NCI-H1436 (cell line): ENCODE data around the gene NECTIN1.
"Not testable (repeated sequence)": the region's sequence is repeated elsewhere in the genome, so short reads cannot be mapped to it uniquely, and the experiment has no call there.

Source experiments
- DNase-seq: peaks from one replicate; lab custom pipeline; 2025; lab: John Stamatoyannopoulos, UW

Gene NECTIN1

DNA sequence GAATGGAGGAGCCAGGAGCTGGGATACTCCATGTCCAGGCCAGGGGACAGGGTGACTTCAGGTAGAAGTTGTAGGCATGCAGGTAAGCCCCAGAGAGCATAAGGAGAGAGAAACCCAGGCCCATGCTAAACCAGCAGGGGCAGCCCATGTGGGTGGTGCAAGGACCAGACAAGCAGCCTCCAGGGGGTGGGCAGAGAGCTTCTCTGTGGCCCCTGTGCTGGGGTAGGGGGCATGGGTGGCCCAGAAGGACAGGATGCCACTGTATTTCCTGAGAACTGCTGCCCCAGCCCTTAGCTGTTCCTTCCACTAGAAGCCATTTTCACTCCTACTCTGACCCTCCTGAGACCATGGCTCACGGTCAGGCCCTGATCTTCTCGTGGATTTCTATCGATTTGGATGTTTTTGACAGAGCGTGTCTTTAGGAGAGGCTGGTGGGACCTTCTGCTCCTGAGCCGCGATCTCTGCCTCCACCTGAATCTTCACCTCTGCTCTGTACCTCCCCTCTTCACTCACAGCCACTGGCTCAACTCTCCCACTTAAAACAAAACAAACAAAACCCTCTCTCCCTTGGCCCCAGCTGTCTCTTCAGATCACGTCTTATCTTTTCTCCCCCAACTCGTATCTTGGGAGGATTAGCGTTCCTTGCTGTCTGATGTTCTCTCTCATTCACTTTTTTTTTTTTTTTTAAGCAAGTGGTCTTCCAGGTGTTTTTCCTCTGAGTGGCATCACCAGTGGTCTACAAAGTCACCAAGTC lies 112.2 kb downstream of the NECTIN1 start:
- DNase-seq = no peak

DNA sequence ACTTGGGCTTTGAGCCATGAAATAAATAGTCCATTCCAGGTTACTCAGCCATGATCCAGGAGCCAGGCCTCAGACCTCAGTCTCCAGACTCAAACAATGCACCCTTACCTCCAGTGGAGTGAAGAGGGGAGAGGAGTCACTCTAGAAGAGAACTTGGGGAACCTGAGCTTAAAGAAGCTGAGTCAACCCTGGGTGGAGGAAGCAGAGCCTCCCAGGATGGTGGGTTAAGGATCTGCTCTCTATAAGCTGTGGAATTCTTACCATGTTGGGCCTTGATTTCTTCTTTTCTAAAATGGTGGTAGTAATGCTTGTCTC lies 113.2 kb downstream of the NECTIN1 start:
- no peak for DNase-seq

DNA sequence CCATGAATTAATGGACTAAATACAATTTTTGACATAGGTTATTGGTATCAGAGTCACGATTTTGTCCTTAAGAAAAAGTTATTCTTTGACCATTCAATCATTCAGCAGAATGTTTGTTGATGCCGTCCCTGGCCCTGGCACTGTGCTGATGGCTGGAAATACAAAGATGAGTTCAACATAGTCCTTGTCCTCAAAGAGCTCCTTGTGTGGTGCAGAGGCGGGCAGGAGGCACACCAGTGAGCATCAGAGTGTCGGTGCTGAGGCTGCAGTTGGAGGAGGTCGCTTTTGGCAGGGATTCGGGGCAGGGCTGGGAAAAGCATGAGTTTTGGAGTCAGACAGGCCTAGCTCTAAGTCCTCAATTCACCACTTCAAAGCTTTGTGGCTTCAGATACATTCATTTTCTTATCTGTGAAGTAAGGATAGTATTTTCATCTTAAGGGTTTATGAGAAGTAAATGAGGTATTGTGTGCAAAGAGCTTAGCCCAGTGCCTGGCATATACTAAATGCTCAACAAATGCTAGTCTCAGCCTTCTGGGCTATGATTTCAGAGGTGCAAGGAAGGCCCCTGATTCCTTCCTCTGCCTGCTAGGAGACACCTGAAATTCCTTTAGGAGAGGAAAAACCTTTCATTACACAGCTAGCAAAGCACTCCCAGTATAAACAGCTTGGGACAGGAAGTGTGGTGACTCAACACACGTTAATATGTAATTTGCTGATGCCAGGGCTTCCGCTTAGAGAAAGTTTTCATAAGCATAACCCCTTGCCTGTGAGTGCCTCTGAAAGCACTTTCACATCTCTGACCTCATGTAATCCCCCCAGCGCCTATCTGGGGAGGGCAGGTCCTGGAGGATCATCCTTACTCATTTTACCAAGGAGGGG lies 113.8 kb downstream of the NECTIN1 start:
- no peak for DNase-seq

DNA sequence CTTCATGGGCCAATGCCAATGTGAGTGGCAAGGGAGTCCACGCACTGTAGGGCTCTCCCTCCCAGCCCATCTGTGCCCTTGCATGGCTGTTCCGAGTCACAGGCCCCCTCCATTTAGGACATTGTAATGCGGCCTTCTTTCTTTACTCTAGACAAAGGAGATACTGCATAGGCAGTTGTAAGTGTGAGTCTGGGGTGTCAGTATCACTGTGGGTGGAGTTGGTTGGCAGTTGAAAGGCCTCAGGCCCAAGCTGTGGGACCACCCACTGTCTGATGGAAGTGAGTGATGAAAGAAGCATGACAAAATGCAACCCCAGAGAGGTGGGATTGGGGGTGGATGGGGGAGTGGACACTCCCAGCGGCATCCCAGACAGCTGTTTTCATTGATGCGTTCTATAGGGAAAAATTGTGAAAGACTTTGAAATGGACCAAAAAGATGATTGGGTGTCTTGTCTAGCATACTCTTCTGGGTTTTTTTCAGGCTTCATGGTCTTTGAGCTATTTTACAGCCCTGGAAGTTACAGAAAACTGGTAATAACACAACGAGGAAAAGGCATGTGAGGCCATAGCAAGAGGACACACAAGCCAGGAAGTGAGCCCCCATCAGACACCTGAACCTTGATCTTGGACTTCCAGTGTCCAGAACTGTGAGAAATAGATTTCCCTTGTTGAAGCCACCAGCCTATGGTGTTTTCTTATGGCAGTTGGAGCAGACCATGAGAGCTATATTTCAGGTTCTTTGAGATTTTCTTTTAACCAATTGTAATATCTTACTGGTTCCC lies 114.6 kb downstream of the NECTIN1 start:
- DNase-seq = no peak

DNA sequence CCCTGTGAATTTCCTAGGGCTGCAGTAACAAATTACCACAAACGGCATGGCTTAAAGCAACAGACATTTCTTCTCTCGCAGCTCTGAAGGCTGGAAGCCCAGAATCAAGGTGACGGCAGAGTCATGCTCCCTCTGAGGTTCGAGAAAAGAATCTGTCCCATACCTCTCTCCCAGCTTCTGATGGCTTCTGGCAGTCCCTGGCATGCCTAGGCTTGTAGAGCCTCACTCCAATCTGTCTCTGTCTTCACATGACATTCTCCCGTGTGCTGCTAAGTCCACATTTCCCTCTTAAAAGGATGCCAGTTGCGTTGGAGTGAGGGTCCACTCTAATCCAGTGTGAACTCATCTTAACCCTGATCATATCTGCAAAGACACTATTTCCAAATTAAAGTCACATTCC lies 116.2 kb downstream of the NECTIN1 start:
- no peak for DNase-seq

DNA sequence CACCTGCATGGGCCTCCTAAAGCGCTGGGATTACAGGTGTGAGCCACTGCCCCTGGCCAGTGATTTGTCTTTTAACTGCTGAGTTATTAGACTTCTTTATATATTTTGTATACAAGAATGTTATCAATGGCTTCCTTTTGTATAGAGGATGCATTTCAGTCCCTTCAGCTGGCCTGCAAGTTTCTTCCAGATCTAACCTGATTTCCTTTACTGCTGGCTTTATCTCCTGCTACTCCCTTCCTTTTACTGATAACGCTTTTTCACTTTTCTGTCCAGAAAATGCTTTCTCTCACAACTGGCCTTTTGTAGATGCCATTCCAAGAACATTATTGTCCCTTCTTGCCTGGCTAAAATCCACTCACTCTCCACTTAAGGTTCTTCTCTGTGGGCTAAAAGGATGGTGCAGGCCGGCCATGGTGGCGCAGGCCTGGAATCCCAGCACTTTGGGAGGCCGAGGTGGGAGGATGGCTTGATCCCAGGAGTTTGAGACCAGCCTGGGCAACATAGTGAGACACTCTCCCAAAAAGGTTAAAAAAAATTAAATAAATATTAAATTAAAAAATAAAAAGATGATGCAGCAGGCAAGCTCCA lies 118.1 kb downstream of the NECTIN1 start:
- no peak for DNase-seq

DNA sequence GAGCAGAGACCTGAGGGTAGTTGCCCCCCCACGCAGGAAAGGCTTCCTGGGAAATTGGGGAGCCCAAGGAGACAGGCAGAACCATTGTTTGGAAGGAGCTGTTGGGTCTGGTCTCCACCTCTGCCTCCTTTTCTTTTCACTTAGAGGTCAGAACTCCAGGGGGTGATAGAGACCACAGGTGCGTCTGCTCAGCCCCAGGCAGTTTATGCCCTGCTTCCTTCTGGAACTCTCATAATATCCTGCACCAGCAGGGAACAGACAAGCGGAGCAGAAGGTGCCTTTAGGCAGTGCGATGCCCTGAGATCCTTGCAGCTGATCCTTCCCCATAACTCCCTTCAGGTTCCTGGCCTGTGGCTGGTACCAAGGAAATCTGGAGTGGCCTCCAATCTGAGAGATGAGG lies 120.2 kb downstream of the NECTIN1 start:
- DNase-seq = no peak

DNA sequence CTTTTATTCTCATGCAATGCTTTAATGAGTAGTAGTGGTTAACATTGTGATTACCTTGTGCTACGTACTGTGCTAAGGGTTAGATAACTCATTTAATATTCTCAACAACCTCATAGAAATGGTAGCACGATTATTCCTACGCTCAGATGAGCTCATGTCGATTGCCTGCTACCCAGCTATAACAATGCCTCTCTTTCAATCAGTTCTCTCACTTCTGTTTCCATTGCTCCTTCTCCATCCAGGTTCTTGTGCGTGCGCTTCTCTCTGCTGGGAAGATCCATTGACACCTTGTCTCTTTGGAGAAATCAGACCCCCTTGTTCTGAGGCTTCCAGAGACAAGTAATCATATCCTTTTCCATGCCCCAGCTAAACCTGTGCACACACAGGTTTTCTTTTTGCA lies 120.8 kb downstream of the NECTIN1 start:
- DNase-seq = no peak

DNA sequence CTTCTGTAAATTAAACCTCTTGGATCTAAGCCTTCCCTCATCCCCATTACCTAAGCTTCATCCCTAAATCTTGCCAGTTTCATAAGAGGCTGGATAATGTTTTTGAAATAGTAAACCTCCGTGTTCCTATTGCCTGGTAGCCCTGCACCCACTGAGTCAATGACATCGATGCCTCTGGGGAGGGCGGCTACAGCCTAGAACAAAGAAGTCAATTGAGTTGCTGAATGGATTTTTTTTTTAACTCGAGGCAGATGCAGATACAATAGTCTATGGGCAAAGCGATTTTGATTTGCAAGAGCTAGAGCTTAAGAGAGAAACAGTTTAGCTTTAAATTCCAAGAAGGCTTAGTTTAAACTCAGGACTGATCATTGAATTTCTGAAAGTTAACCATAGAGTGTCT lies 121.3 kb downstream of the NECTIN1 start:
- DNase-seq = peak; percentile 62

DNA sequence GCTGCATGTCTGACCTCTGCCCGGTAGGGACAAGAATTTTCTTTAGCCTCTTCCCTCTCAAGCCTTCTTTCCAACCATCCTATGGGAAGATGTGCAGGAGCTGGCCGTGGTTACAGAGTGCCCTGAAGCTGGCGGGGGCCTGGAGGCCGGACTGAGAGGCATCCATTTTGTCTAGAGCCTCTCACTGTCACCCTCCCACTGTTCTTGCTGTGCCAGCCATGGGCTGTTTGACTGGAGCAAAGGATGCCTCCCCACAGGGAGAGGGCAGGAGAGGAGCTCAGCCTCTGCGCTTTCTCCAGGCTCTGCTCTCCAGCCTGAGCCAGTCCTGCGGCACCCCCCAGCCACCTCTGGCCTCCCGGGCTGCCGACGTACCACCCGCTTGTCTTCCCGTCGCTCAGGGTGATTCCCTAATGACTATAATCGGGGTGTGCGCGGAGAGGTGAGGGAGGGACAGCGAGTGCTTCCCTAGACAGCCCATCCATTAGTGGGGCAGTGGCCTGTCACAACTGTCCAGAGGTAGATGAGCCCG lies 123.8 kb downstream of the NECTIN1 start:
- no peak for DNase-seq

DNA sequence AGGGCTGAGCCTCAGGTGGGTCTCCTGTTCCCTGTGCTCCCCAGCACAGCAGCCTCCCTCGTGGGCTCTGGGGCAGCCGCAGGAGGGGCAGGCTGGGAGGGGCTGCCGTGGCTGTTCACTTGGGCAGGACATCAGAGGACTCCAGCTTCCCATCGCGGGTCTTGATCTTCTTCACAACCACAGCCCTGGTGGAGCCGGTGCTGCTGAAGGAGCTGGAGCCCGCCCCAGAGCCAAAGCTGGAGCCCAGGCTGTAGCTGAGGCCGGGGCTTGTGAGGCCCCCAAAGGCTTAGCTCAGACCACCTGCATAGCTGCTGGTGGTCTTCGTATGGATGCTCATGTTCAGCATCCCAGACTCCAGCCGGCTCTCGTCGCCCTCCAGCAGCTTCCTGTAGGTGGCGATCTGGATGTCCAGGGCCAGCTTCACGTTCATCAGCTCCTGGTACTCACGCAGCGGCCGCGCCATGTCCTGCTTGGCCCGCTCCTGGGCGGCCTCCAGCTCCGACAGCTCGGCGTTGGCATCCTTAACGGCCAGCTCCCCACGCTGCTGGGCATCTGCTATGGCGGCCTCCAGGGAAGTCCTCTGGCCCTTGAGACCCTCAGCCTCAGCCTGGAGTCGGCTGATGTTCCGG lies 126.1 kb downstream of the NECTIN1 start:
- no peak for DNase-seq

DNA sequence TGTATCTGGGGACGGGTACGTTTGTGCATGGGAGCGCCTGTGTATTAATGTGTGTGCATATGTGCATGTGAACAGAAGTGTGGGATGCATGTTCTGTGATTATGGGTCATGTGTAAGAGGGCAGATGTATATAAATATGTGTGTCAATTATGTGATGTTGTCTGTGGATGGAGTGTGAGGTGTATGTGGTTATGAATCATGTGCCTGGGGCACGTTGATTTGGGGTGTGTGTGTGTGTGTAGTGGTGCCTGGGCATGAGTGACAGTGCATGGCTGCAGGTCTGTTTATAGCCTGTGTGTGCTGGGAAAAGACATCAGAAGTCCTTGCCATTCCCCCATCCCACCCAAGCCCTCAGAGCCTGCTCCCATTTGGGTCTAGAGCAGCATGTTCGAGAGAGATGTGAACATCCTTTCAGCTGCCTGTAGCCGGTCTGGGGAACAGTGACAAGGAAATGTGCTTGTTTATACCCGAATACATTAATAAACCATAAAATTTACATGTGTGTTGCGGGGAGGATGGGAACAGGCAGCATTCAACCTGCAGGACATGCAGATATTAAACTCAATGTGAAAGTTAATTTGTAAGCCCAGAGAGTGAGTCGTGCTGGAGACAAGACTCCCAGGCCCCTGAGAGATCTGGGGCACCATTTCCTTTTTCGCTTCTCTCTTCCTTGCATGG lies 129.0 kb downstream of the NECTIN1 start:
- DNase-seq = no peak

DNA sequence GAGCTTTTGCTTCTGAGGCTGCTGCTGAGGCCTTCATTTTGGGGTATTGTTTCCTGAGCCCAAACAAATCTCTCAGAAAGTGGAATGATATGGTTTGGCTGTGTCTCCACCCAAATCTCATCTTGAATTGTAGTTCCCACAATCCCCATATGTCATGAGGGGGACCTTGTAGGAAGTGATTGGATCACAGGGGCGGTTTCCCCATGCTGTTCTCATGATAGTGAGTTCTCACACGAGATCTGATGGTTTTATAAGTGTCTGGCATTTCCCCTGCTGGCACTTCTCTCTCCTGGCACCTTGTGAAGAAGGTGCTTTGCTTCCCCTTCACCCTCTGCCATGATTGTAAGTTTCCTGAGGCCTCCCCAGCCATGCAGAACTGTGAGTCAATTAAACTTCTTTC lies 133.1 kb downstream of the NECTIN1 start:
- not testable (repeated sequence) for DNase-seq

DNA sequence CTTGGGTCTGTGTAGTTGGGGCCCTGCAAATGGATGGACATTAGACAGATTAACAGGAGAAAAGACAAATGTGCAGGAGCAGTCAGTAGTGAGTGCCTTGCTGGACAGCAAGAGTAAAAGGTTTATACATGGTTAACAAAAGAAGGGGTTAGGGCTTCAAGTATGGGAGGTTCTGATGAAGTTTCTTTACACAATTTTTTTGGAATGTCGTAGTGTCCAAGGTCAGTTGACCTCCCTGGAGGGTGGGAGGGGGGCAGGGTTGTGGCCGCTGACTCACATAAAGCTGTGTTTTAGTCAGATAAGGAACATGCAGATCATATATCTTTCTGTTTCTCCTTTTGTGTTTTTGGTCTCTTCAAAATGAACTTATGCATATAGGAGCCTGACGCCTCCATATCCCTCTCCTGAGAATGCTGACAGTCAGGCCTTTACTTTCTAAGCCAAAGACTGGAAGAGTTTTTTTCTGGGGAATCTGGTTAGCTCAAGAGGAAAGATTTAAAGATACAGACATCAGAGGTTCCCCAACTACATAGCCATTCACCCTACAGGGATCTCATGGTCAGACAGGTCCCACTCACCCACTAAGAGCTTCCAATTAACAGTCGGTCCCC lies 134.3 kb downstream of the NECTIN1 start:
- DNase-seq = no peak

DNA sequence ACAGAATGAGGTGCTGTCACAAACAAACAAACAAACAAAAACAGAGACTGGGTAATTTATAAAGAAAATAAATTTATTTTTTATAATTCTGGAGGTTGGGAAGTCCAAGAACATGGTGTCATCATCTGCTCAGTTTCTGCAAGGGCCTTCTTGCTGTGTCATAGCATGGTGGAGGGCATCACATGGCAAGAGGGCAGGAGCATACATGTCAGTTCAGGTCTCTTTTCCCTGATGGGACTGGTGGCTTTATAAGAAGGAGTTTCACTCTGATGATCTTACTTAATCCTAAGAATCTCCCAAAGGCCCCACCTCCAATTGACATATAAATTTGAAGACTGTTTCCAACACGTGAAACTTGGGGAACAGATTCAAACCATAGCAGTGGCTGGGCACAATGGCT lies 135.7 kb downstream of the NECTIN1 start:
- DNase-seq = no peak

DNA sequence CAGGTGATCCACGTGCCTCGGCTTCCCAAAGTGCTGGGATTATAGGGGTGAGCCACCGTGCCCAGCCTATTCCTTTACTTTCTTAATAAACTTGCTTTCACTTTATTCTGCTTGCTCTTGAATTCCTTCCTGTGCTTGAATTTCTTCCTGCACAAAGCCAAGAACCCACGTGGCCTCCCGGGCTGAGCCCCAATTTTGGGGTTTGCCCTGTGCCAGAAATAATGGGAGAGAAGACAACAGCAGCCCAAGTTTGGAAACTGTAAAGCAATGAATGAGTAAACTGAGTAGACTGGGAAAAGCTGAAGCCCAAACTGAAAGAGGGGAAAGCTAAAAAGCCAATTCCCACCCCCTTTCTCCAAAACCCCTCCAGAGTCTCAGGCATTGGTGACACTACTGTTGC lies 136.4 kb downstream of the NECTIN1 start:
- no peak for DNase-seq

DNA sequence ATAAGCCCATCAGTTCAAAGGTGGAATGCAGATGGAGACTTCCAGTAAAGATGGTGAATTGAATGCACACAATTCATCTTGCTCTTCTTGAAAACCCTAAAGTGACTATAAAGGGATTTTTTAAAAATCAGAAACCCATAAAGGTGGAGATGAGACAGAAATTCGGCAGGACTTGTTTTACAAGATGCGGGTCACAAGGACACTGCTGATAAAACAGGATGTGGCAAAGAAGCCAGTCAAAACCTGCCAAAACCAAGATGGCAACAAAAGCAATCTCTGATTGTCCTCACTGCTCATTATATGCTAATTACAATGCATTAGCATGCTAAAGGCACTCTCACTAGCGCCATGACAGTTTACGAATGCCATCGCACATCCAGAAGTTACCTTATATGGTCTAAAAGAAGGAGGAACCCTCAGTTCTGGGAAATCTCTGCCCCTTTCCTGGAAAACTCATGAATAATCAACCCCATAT lies 137.1 kb downstream of the NECTIN1 start:
- DNase-seq = no peak

DNA sequence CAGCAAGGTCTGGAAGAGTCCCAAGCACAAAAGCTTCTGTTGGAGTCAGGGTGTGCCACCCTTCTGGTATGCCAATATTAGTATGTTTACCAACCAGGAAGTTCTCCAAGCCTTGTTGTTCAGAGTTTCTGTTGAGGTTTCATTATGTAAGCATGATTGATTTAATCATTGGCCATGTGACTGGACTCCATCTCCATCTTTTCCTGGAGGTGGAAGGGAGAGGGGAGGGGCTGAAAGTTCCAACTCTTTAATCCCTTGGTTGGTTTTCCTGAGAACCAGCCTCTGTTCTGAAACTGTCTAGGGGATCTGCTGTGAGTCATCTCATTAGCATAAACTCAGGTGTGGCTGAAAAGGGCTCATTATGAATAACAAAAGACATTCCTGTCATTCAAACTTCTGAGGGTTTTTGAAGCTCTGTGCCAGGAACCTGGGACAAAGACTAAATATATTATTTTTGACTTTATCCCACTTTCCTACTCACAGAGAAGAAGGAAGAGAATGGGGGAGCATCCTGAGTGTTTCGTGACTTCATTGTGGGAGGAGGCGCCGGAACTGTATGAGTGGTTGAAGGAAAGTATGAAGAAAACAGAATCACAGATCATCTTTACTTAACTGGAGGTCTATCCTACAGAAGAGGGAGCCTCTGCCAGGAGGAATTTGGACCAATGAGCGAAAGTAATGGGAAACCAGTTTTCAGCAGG lies 138.2 kb downstream of the NECTIN1 start:
- DNase-seq = no peak

DNA sequence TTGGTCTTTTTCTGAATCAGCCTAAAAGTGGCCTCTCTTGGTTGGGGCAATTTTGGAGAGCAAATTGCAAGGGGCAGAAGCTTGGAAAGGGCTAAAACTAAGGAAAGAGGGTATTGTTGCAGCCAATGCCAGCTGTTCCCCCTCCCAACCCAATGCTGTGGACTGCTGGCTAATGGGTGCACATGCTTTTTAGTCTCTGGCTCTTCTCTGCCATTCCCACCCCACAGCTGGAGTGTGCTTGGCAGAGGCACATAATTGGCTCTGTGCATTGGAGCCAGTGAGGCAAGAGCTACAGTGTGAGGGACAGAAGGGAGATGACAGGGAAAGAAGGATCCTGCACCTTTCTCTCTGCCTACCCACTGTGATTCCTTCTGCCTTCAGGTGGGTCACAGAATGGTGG lies 140.0 kb downstream of the NECTIN1 start:
- no peak for DNase-seq
